Gastroesophageal sphincter (tissue), 4 donors: Measurements from ENCODE around the gene WIPF1. TPM values are rescaled to one million over a fixed set of nuclear protein-coding genes. Genes with fewer than 3 reads are reported as not detected.

Source experiments
- ATAC-seq: fragments of 150-250 bp; one replicate; pipeline ENCODE4 v1.9.1; 2016; ENCODE audit warnings: mild to moderate bottlenecking, moderate library complexity
- H3K27ac ChIP-seq, 4 donors: fragments of 200-600 bp; sonication (generic) in 3 of 4; 1 replicate in 3 of 4; 2 replicates in 1 of 4; pipeline ENCODE4 v1.5.1; 2016 to 2019
- H3K27me3 ChIP-seq: fragments of 200-600 bp; sonication (generic); one replicate; pipeline ENCODE4 v1.5.1; 2019
- H3K36me3 ChIP-seq, 2 donors: fragments of 200-600 bp; sonication (generic); one replicate each; pipeline ENCODE4 v1.5.1; 2019; ENCODE audit warnings: control low read depth in 1 of 2
- H3K4me1 ChIP-seq, 3 donors: fragments of 200-600 bp; sonication (generic); 1 replicate in 2 of 3; 2 replicates in 1 of 3; pipeline ENCODE4 v1.5.1; 2016 to 2019; ENCODE audit warnings: control low read depth in 2 of 3
- H3K4me3 ChIP-seq, 2 donors: fragments of 200-600 bp; sonication (generic); one replicate each; pipeline ENCODE4 v1.5.1; 2019; ENCODE audit warnings: mild to moderate bottlenecking in 1 of 2, moderate library complexity in 1 of 2
- H3K9me3 ChIP-seq, 3 donors: fragments of 200-600 bp; sonication (generic); one replicate each; pipeline ENCODE4 v1.5.1; 2017 to 2019; ENCODE audit warnings: control low read depth in 2 of 3
- EP300 ChIP-seq: sonication (generic); formaldehyde crosslinking; IDR thresholded peaks from one replicate; pipeline ENCODE4 v1.6.1; 2017; ENCODE audit warnings: antibody characterized with exemption, mild to moderate bottlenecking
- POLR2A ChIP-seq, 2 donors: fragments of 450-650 bp; IDR thresholded peaks; one replicate each; pipeline ENCODE4 v1.6.1; 2017; ENCODE audit warnings: antibody characterized with exemption in 2 of 2, mild to moderate bottlenecking in 2 of 2, moderate library complexity in 1 of 2
- POLR2AphosphoS5 ChIP-seq: sonication (generic); formaldehyde crosslinking; IDR thresholded peaks from one replicate; pipeline ENCODE4 v1.6.1; 2017; ENCODE audit warnings: antibody characterized with exemption
- WGBS, 2 donors: methylation state at CpG; one replicate each; pipeline ENCODE4 v1.1.5; 2018; ENCODE audit warnings: low coverage in 1 of 2; 5-methylcytosine and 5-hydroxymethylcytosine counted together
- total RNA-seq, 4 donors: library from RNA; depleted of rRNA; stranded (reverse); fragments of >200 nt; gene quantifications; one replicate each; pipeline ENCODE4 v1.1.0, GENCODE V29; 2016
- TF ChIP-seq, protein P1 (sequence below), 4 experiments: fragments of 200-600 bp in 2 of 4; fragments of 450-650 bp in 2 of 4; sonication (generic) in 1 of 4; IDR thresholded peaks; one replicate each; pipeline ENCODE4 v1.5.1; 2017 to 2019; ENCODE audit warnings: antibody characterized with exemption in 4 of 4, mild to moderate bottlenecking in 2 of 4, moderate library complexity in 2 of 4

Gene WIPF1
- total RNA-seq, 4 donors from 2014 or later, result 32.2 to 50.4 (median 44.2) TPM

- H3K4me3 ChIP-seq, result no peak overlapping the region
- peaks cover 0 to 90% (median 10%) of the 10 kb centered on the region in 3 donors for H3K4me1 ChIP-seq
- peak overlapping the region in 1 of 4 donors; percentile 9 for H3K27ac ChIP-seq
- ATAC-seq, result no peak
- H3K27me3 ChIP-seq, result no peaks in the 10 kb centered on the region
- TF ChIP-seq, protein P1, sequence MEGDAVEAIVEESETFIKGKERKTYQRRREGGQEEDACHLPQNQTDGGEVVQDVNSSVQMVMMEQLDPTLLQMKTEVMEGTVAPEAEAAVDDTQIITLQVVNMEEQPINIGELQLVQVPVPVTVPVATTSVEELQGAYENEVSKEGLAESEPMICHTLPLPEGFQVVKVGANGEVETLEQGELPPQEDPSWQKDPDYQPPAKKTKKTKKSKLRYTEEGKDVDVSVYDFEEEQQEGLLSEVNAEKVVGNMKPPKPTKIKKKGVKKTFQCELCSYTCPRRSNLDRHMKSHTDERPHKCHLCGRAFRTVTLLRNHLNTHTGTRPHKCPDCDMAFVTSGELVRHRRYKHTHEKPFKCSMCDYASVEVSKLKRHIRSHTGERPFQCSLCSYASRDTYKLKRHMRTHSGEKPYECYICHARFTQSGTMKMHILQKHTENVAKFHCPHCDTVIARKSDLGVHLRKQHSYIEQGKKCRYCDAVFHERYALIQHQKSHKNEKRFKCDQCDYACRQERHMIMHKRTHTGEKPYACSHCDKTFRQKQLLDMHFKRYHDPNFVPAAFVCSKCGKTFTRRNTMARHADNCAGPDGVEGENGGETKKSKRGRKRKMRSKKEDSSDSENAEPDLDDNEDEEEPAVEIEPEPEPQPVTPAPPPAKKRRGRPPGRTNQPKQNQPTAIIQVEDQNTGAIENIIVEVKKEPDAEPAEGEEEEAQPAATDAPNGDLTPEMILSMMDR (IDR thresholded peaks at IDR 0.05), result no peak
- TF ChIP-seq EP300 (no peak), POLR2AphosphoS5 (no peak), POLR2A (IDR thresholded peaks at IDR 0.05) (no peak)
- WGBS, 2 donors, result 56 to 58% methylated on average over 5 of the region's 5 CpGs
- no peaks in the 10 kb centered on the region for H3K36me3 ChIP-seq
- no peaks in the 10 kb centered on the region for H3K9me3 ChIP-seq
These were observed 6.5 kb downstream of the WIPF1 start for GRCh38 chr2:174590928-174591648.

DNA sequence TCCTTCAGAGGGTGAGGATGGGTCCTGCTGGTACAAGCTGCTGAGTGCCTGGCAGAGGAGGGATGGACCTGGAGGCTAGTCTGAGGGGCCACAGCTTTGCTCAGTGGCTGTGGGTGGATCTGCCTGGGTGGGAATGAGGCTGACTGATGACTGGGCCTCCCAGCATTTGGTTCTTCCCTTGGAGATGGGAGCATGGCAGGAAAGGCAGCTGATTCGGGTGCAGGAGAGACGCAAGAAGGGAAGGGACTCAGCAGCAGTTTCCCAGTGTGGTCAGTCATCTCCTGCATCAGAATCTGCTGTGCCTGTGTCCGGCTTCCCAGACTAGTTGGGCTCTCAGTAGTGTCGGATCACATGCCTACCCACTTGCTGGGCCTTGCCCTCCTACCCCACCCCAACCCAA lies 7.3 kb downstream of the WIPF1 start:
- Histone ChIP-seq H3K9me3 (no peaks in the 10 kb centered on the region), H3K4me1 (peaks cover 0 to 88% (median 10%) of the 10 kb centered on the region in 3 donors), H3K27ac (peak overlapping the region in 3 of 4 donors; percentile 2 to 26 (median 11)), H3K27me3 (no peaks in the 10 kb centered on the region), H3K36me3 (peaks cover 0 to 2% of the 10 kb centered on the region in 2 donors), H3K4me3 (no peak overlapping the region)
- WGBS, 2 donors, result 100% methylated on average over 1 of the region's 4 CpGs; no CpG with 5 or more reads in 1 of the 2 donors
- TF ChIP-seq EP300 (no peak), POLR2A (IDR thresholded peaks at IDR 0.05) (no peak), POLR2AphosphoS5 (no peak)
- ATAC-seq, result no peak

- no peak for ATAC-seq
- no peak overlapping the region for H3K4me3 ChIP-seq
- H3K4me1 ChIP-seq, result peaks cover 0 to 87% (median 10%) of the 10 kb centered on the region in 3 donors
- TF ChIP-seq, protein P1 (IDR thresholded peaks at IDR 0.05), result no peak
- TF ChIP-seq POLR2AphosphoS5 (no peak), POLR2A (IDR thresholded peaks at IDR 0.05) (no peak), EP300 (no peak)
- peak overlapping the region in 2 of 4 donors; percentile 4 to 12 for H3K27ac ChIP-seq
- H3K36me3 ChIP-seq, result peaks cover 0 to 12% of the 10 kb centered on the region in 2 donors
- 43 to 55% methylated on average over 1 of the region's 2 CpGs for WGBS, 2 donors
- no peaks in the 10 kb centered on the region for H3K27me3 ChIP-seq
- H3K9me3 ChIP-seq, result no peaks in the 10 kb centered on the region
These were observed 8.3 kb downstream of the WIPF1 start for GRCh38 chr2:174589334-174589733.

GRCh38 chr2:174588463-174588862 lies 9.1 kb downstream of the WIPF1 start:
- TF ChIP-seq POLR2AphosphoS5, result no peak
- TF ChIP-seq, protein P1 (IDR thresholded peaks at IDR 0.05), result no peak
- TF ChIP-seq POLR2A (IDR thresholded peaks at IDR 0.05), result no peak
- TF ChIP-seq EP300, result no peak
- H3K27ac ChIP-seq, result no peak overlapping the region
- H3K9me3 ChIP-seq, result no peaks in the 10 kb centered on the region
- peaks cover 0 to 78% (median 10%) of the 10 kb centered on the region in 3 donors for H3K4me1 ChIP-seq
- ATAC-seq, result no peak
- no peak overlapping the region for H3K4me3 ChIP-seq
- H3K36me3 ChIP-seq, result peaks cover 0 to 21% of the 10 kb centered on the region in 2 donors
- WGBS, 2 donors, result 100% methylated on average over 1 of the region's 2 CpGs; no CpG with 5 or more reads in 1 of the 2 donors
- H3K27me3 ChIP-seq, result no peaks in the 10 kb centered on the region

DNA sequence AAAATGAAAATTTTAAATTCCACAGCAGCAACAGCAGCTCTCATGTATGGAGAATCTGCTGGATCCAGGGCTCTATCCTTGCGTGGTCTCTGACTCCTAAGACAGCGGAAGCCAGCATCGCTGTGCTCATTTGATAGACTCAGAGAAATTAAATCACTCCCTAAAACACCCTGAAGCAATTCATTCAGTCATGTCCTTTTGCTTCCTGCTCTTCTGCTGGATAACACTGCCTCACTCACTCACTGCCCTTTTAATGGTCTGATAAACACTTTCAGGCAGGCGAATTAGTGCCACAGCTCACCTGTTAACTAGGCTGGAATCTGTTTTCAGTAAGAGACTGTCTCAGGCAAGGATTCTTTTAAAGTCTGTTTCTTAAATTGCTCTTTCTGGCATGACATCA lies 10.0 kb downstream of the WIPF1 start:
- peaks cover 0 to 75% (median 10%) of the 10 kb centered on the region in 3 donors for H3K4me1 ChIP-seq
- TF ChIP-seq EP300 (no peak), POLR2AphosphoS5 (no peak)
- peaks cover 0 to 30% of the 10 kb centered on the region in 2 donors for H3K36me3 ChIP-seq
- no peaks in the 10 kb centered on the region for H3K27me3 ChIP-seq
- H3K27ac ChIP-seq, result peak overlapping the region in 2 of 4 donors; percentile 4 to 19
- no peak for ATAC-seq
- H3K4me3 ChIP-seq, result no peak overlapping the region
- no peaks in the 10 kb centered on the region for H3K9me3 ChIP-seq
- 69 to 96% methylated on average over 4 of the region's 4 CpGs for WGBS, 2 donors
